Endothelial cell of umbilical vein (primary cell): Measurements from ENCODE around the gene KY. TPM values are rescaled to one million over a fixed set of nuclear protein-coding genes. Genes with fewer than 3 reads are reported as not detected.

Experiments
- BruUV-seq: library from RNA; stranded (reverse); fragments of 400-500 nt; replicated peaks from 2 replicates; lab custom pipeline; 2021; lab: Mats Ljungman, UMichigan
- CTCF ChIA-PET: fragments of 300-600, 350-600 bp; sonication (Branson Sonifier 250); formaldehyde crosslinking; loops from one replicate; lab custom pipeline; 2021; ENCODE audit warnings: antibody characterized with exemption, inconsistent platforms; lab: Charles Lee
- POLR2A ChIA-PET: fragments of 300-600, 350-600 bp; sonication (Branson Sonifier 250); formaldehyde crosslinking; loops from one replicate; lab custom pipeline; 2021; ENCODE audit warnings: antibody characterized with exemption, inconsistent platforms; lab: Charles Lee
- DNase-seq: peaks from one replicate; pipeline ENCODE4 v3.0.0-alpha.2; 2011; ENCODE audit warnings: low read depth, low spot score
- FAIRE-seq: peaks from 2 replicates; lab custom pipeline; 2011; peaks lifted over from hg19 to GRCh38; lab: Jason Lieb, UNC
- H2AFZ ChIP-seq: 2 replicates; pipeline ENCODE4 v1.6.0; 2012; ENCODE audit warnings: low read depth, low read length, control low read depth, inconsistent platforms
- H3K27ac ChIP-seq: 2 replicates; pipeline ENCODE4 v1.5.1; 2011; ENCODE audit warnings: low read depth, mild to moderate bottlenecking, control low read depth, low read length, moderate library complexity; ENCODE audit not compliant: insufficient read depth
- H3K27me3 ChIP-seq, 2 experiments: 2 replicates each; pipeline versions ENCODE4 v1.6.0 to v1.6.1; 2011; ENCODE audit warnings: low read length in 2 of 2, mixed read lengths in 1 of 2; ENCODE audit not compliant: control insufficient read depth in 2 of 2, insufficient read depth in 2 of 2
- H3K36me3 ChIP-seq, 2 experiments: 2 replicates in 1 of 2; 3 replicates in 1 of 2; pipeline ENCODE4 v1.5.1; 2011; ENCODE audit warnings: low read length in 2 of 2, mild to moderate bottlenecking in 1 of 2, moderate library complexity in 1 of 2; ENCODE audit not compliant: control insufficient read depth in 2 of 2, insufficient read depth in 2 of 2; ENCODE audit errors: extremely low read depth in 1 of 2
- H3K4me1 ChIP-seq: 3 replicates; pipeline ENCODE4 v1.5.1; 2011; ENCODE audit warnings: mild to moderate bottlenecking, low read length; ENCODE audit not compliant: control insufficient read depth, insufficient read depth; ENCODE audit errors: extremely low read depth
- H3K4me2 ChIP-seq: 2 replicates; pipeline ENCODE4 v1.6.1; 2011; ENCODE audit warnings: low read length, control low read depth, mixed read lengths; ENCODE audit not compliant: insufficient read depth
- H3K4me3 ChIP-seq, 3 experiments: fragments of 200-600 bp in 1 of 3; sonication (generic), shearing (Covaris generic) in 1 of 3; replicated peaks in 1 of 3; 2 replicates each; pipeline ENCODE4 v1.5.1; 2011 to 2016; ENCODE audit warnings: control low read depth in 3 of 3, low read length in 3 of 3, mild to moderate bottlenecking in 2 of 3, inconsistent platforms in 1 of 3, low read depth in 1 of 3, moderate library complexity in 1 of 3; ENCODE audit not compliant: insufficient read depth in 1 of 3
- H3K79me2 ChIP-seq: 2 replicates; pipeline ENCODE4 v1.6.0; 2012; ENCODE audit warnings: low read length, inconsistent platforms; ENCODE audit not compliant: control insufficient read depth, insufficient read depth
- H3K9ac ChIP-seq: replicated peaks from 2 replicates; pipeline ENCODE3; 2011; ENCODE audit warnings: low read length, control low read depth; ENCODE audit not compliant: insufficient read depth; ENCODE audit errors: extremely low read depth
- H3K9me1 ChIP-seq: replicated peaks from 3 replicates; pipeline ENCODE4 v1.6.0; 2011; ENCODE audit warnings: mild to moderate bottlenecking, low read length; ENCODE audit not compliant: control insufficient read depth, insufficient read depth; ENCODE audit errors: extremely low read depth
- H3K9me3 ChIP-seq: replicated peaks from 2 replicates; pipeline ENCODE4 v1.5.1; 2012; ENCODE audit warnings: low read length, inconsistent platforms; ENCODE audit not compliant: control insufficient read depth, insufficient read depth
- H4K20me1 ChIP-seq: replicated peaks from 2 replicates; pipeline ENCODE3; 2011; ENCODE audit warnings: mild to moderate bottlenecking, low read length; ENCODE audit not compliant: control insufficient read depth, insufficient read depth; ENCODE audit errors: extremely low read depth
- CTCF ChIP-seq, 2 donors: IDR thresholded peaks; 1 replicate in 1 of 2; 2 replicates in 1 of 2; pipeline ENCODE4 v1.5.1; 2011; ENCODE audit warnings: low read length in 2 of 2, mild to moderate bottlenecking in 2 of 2, moderate library complexity in 2 of 2, control low read depth in 1 of 2, inconsistent platforms in 1 of 2, low read depth in 1 of 2; ENCODE audit not compliant: insufficient read depth in 1 of 2; ENCODE audit errors: extremely low read depth in 1 of 2
- EZH2 ChIP-seq: IDR thresholded peaks from 2 replicates; pipeline ENCODE4 v1.6.1; 2012; ENCODE audit warnings: borderline replicate concordance, low read depth, mild to moderate bottlenecking, moderate library complexity, low read length, inconsistent platforms; ENCODE audit not compliant: severe bottlenecking
- FOS ChIP-seq: IDR thresholded peaks from 2 replicates; pipeline ENCODE4 v1.6.1; 2011; ENCODE audit warnings: mild to moderate bottlenecking, low read length, moderate library complexity, borderline replicate concordance; ENCODE audit not compliant: insufficient read depth
- GATA2 ChIP-seq: IDR thresholded peaks from 2 replicates; pipeline ENCODE4 v1.7.0; 2011; ENCODE audit warnings: low read depth, mild to moderate bottlenecking, moderate library complexity, mixed read lengths, low read length; ENCODE audit not compliant: insufficient read length, insufficient read depth
- JUN ChIP-seq: IDR thresholded peaks from 2 replicates; pipeline ENCODE4 v1.6.1; 2011; ENCODE audit warnings: borderline replicate concordance, low read depth; ENCODE audit not compliant: insufficient read length, insufficient read depth
- MAX ChIP-seq: IDR thresholded peaks from 2 replicates; pipeline ENCODE4 v1.6.1; 2011; ENCODE audit not compliant: insufficient read depth, insufficient read length
- MYC ChIP-seq: IDR thresholded peaks from one replicate; pipeline ENCODE4 v1.6.1; 2011; ENCODE audit warnings: mild to moderate bottlenecking, low read depth, low read length
- POLR2A ChIP-seq: IDR thresholded peaks from 2 replicates; pipeline ENCODE4 v1.6.1; 2012; ENCODE audit warnings: low read depth, mild to moderate bottlenecking, control low read depth, low read length
- POLR2AphosphoS5 ChIP-seq: IDR thresholded peaks from 2 replicates; pipeline ENCODE4 v1.6.1; 2012; ENCODE audit warnings: low read depth, mild to moderate bottlenecking, control low read depth, low read length, moderate library complexity; ENCODE audit not compliant: insufficient read depth
- dilution Hi-C: fragments of 300-500 bp; cut with MboI; formaldehyde crosslinking; loops from one replicate; pipeline ENCODE4 v1.15.0; 2019; ENCODE audit warnings: low sequenced_read_pairs; ENCODE audit not compliant: extremely low pct_ligation_motif_present
- intact Hi-C: fragments of 100-400 bp; cut with micrococcal nuclease; formaldehyde crosslinking; loops from one replicate; pipeline ENCODE4 v1.10.0; 2022
- polyA plus RNA-seq, 4 experiments: library from polyadenylated mRNA; depleted of rRNA in 3 of 4; stranded (reverse) in 3 of 4; unstranded in 1 of 4; fragments of >200 nt; gene quantifications; 2 replicates each; pipeline versions ENCODE4 v1.2.1 to v1.2.3, GENCODE V29; 2011 to 2012; ENCODE audit warnings: missing spikeins in 1 of 4
- total RNA-seq: library from RNA; stranded (reverse); gene quantifications from 2 replicates; pipeline ENCODE4 v1.2.3, GENCODE V29; 2021

The KY gene
- total and polyA plus RNA-seq, 2 donors (not counting 3 experiments of a cell fraction or from before 2014, with no cell fraction given) = not detected

GRCh38 chr3:134600206-134600605, 50.6 kb downstream of the KY start:
- no peaks in the 10 kb centered on the region for H3K9me3 ChIP-seq
- H3K4me3 ChIP-seq = no peak overlapping the region
- no peak for FAIRE-seq
- H3K79me2 ChIP-seq = no peaks in the 10 kb centered on the region
- TF ChIP-seq MYC = no peak
- no peak for TF ChIP-seq POLR2A
- no peaks in the 10 kb centered on the region for H4K20me1 ChIP-seq
- no peak overlapping the region for H3K9ac ChIP-seq
- POLR2A ChIA-PET = no interaction called here
- dilution Hi-C loops = no loop called here
- H3K36me3 ChIP-seq = no peaks in the 10 kb centered on the region
- no peak overlapping the region for H2AFZ ChIP-seq
- intact Hi-C loops = loop anchor here (1.0 kb wide), 1 partner anchor 41 kb away; no protein-coding TSS in a partner anchor
- no peaks in the 10 kb centered on the region for H3K9me1 ChIP-seq
- no peak overlapping the region for H3K4me2 ChIP-seq
- H3K4me1 ChIP-seq = no peaks in the 10 kb centered on the region
- H3K27me3 ChIP-seq = peaks cover 2 to 4% of the 10 kb centered on the region in 2 experiments
- no TSS peak for BruUV-seq
- no peak for DNase-seq
- CTCF ChIA-PET = interaction anchor here (0.5 to 6.3 kb wide), 30 partner anchors 8 to 1444 kb away, joined by 3 to 102 read pairs (median 4); partner anchors contain the start of gene EPHB1
- H3K27ac ChIP-seq = no peak overlapping the region

- no peaks in the 10 kb centered on the region for H3K9me3 ChIP-seq
- no peaks in the 10 kb centered on the region for H4K20me1 ChIP-seq
- no peak for FAIRE-seq
- ChIA-PET CTCF (interaction anchor here (3.9 to 6.3 kb wide), 2 partner anchors 156 to 195 kb away, joined by 29 to 102 read pairs; partner anchors contain the start of gene EPHB1), POLR2A (no interaction called here)
- H3K36me3 ChIP-seq = no peaks in the 10 kb centered on the region
- intact Hi-C loops (no loop called here), dilution Hi-C loops (no loop called here)
- no peak overlapping the region for H3K4me3 ChIP-seq
- no peak overlapping the region for H3K4me2 ChIP-seq
- H3K9me1 ChIP-seq = no peaks in the 10 kb centered on the region
- no peaks in the 10 kb centered on the region for H3K4me1 ChIP-seq
- H3K79me2 ChIP-seq = no peaks in the 10 kb centered on the region
- no peak overlapping the region for H2AFZ ChIP-seq
- DNase-seq = no peak
- BruUV-seq = no TSS peak
- no peak overlapping the region for H3K9ac ChIP-seq
- peaks cover 2 to 4% of the 10 kb centered on the region in 2 experiments for H3K27me3 ChIP-seq
- TF ChIP-seq MAX = no peak
- TF ChIP-seq FOS = no peak
- no peak for TF ChIP-seq CTCF (IDR thresholded peaks at IDR 0.05; ENCODE audit: extremely low read depth in 1 of 2, insufficient read depth in 1 of 2, low read depth in 1 of 2, low read length in 2 of 2)
- no peak for TF ChIP-seq POLR2AphosphoS5
- no peak for TF ChIP-seq JUN
- no peak for TF ChIP-seq MYC
- no peak for TF ChIP-seq POLR2A
- no peak for TF ChIP-seq EZH2
- no peak for TF ChIP-seq GATA2
- H3K27ac ChIP-seq = no peak overlapping the region
These were observed 51.9 kb downstream of the KY start for GRCh38 chr3:134598763-134599545.
